Cerebellar nuclear complex (tissue), 1 donor: ENCODE data around the gene FYTTD1.
A peak's percentile ranks its signal among the peaks of the same experiment; 100 is the strongest.

Experiments used
- DNase-seq, 2 experiments: peaks; one replicate each; lab custom pipeline; 2025; lab: John Stamatoyannopoulos, UW

Gene FYTTD1

GRCh38 chr3:197737319-197737649 is 12.4 kb upstream of the FYTTD1 start:
- no peak for DNase-seq

- no peak for DNase-seq
Observed at GRCh38 chr3:197737749-197738462, 11.8 kb upstream of the FYTTD1 start.

GRCh38 chr3:197742787-197743186 is 6.9 kb upstream of the FYTTD1 start:
- no peak for DNase-seq

- DNase-seq: no peak
Observed at GRCh38 chr3:197746209-197746608, 3.5 kb upstream of the FYTTD1 start.

GRCh38 chr3:197746801-197747237 is 2.9 kb upstream of the FYTTD1 start:
- DNase-seq: no peak

GRCh38 chr3:197748597-197749314 is 927 bp upstream of the FYTTD1 start:
- no peak for DNase-seq

GRCh38 chr3:197749315-197749600 is 425 bp upstream of the FYTTD1 start:
- no peak for DNase-seq

- DNase-seq: peak in 1 of 2 experiments; percentile 5
Observed at GRCh38 chr3:197750396-197750831, 731 bp downstream of the FYTTD1 start.

- DNase-seq: no peak
Observed at GRCh38 chr3:197750858-197751737, 1.4 kb downstream of the FYTTD1 start.

GRCh38 chr3:197752107-197752506 is 2.4 kb downstream of the FYTTD1 start:
- no peak for DNase-seq

- DNase-seq: no peak
Observed at GRCh38 chr3:197753263-197753662, 3.6 kb downstream of the FYTTD1 start.

GRCh38 chr3:197756704-197757103 is 7.0 kb downstream of the FYTTD1 start:
- DNase-seq: no peak

- no peak for DNase-seq
Observed at GRCh38 chr3:197758512-197758911, 8.8 kb downstream of the FYTTD1 start.

- DNase-seq: no peak
Observed at GRCh38 chr3:197761784-197762183, 12.1 kb downstream of the FYTTD1 start.

GRCh38 chr3:197775317-197775716 is 25.6 kb downstream of the FYTTD1 start:
- DNase-seq: no peak

- no peak for DNase-seq
Observed at GRCh38 chr3:197782230-197782629, 32.5 kb downstream of the FYTTD1 start.

- DNase-seq: no peak
Observed at GRCh38 chr3:197784019-197784585, 34.4 kb downstream of the FYTTD1 start.

- DNase-seq: no peak
Observed at GRCh38 chr3:197787412-197787811, 37.7 kb downstream of the FYTTD1 start.

GRCh38 chr3:197789309-197789708 is 39.6 kb downstream of the FYTTD1 start:
- DNase-seq: no peak

- DNase-seq: no peak
Observed at GRCh38 chr3:197790033-197790432, 40.4 kb downstream of the FYTTD1 start.

GRCh38 chr3:197791113-197791891 is 41.6 kb downstream of the FYTTD1 start, which contains the start of gene LRCH3:
TSS of gene LRCH3 (plus strand) at chr3:197791254. CDS start at chr3:197791279, 25 bp downstream.
- peak in 1 of 2 experiments; percentile 32 for DNase-seq
